Nephron progenitor cell (in vitro differentiated cells): Measurements from ENCODE around the gene ASNSD1.
"Not testable (repeated sequence)": the region's sequence is repeated elsewhere in the genome, so short reads cannot be mapped to it uniquely, and the experiment has no call there.

Experiments
- DNase-seq: peaks from one replicate; pipeline ENCODE4 v3.0.0; 2021
- H3K27ac Mint-ChIP-seq: 2 replicates; pipeline ENCODE4 v1.8.0; 2021; ENCODE audit warnings: mild to moderate bottlenecking, moderate library complexity, mixed read lengths
- H3K27me3 Mint-ChIP-seq: 2 replicates; pipeline ENCODE4 v1.8.0; 2021; ENCODE audit warnings: mild to moderate bottlenecking, low read depth, mixed read lengths; ENCODE audit not compliant: poor library complexity
- H3K36me3 Mint-ChIP-seq: 2 replicates; pipeline ENCODE4 v1.8.0; 2021; ENCODE audit warnings: low read depth, mixed read lengths
- H3K4me1 Mint-ChIP-seq: 2 replicates; pipeline ENCODE4 v1.8.0; 2021; ENCODE audit warnings: mixed read lengths
- H3K4me3 Mint-ChIP-seq: 2 replicates; pipeline ENCODE4 v1.8.0; 2021; ENCODE audit warnings: mild to moderate bottlenecking, moderate library complexity, mixed read lengths
- H3K9me3 Mint-ChIP-seq: 2 replicates; pipeline ENCODE4 v1.8.0; 2021; ENCODE audit warnings: mild to moderate bottlenecking, moderate library complexity, mixed read lengths
- CTCF ChIP-seq: fragments of 200-600 bp; sonication (generic); IDR thresholded peaks from 2 replicates; pipeline ENCODE4 v1.5.0; 2021; ENCODE audit warnings: antibody characterized with exemption

ASNSD1 gene

GRCh38 chr2:189648846-189649509 lies 12.3 kb upstream of the ASNSD1 start:
- Mint-ChIP-seq H3K27ac (no peak overlapping the region), H3K4me3 (no peak overlapping the region), H3K9me3 (peaks cover 28% of the 10 kb centered on the region), H3K36me3 (peaks cover 10% of the 10 kb centered on the region), H3K4me1 (no peaks in the 10 kb centered on the region), H3K27me3 (peaks cover 3% of the 10 kb centered on the region)
- no peak for TF ChIP-seq CTCF
- DNase-seq: no peak

- H3K9me3 Mint-ChIP-seq: peaks cover 36% of the 10 kb centered on the region
- H3K4me1 Mint-ChIP-seq: no peaks in the 10 kb centered on the region
- no peak overlapping the region for H3K27ac Mint-ChIP-seq
- no peak for DNase-seq
- TF ChIP-seq CTCF: no peak
- H3K36me3 Mint-ChIP-seq: peaks cover 15% of the 10 kb centered on the region
- no peak overlapping the region for H3K4me3 Mint-ChIP-seq
- H3K27me3 Mint-ChIP-seq: no peaks in the 10 kb centered on the region
Measured at GRCh38 chr2:189651284-189651683, 10.0 kb upstream of the ASNSD1 start.

GRCh38 chr2:189653464-189653863 lies 7.8 kb upstream of the ASNSD1 start:
- H3K27me3 Mint-ChIP-seq, H3K4me3 Mint-ChIP-seq, H3K4me1 Mint-ChIP-seq, H3K27ac Mint-ChIP-seq, DNase-seq: not testable (repeated sequence)
- Mint-ChIP-seq H3K36me3 (peaks cover 15% of the 10 kb centered on the region), H3K9me3 (peaks cover 36% of the 10 kb centered on the region)

- no peak overlapping the region for H3K27ac Mint-ChIP-seq
- no peak for DNase-seq
- H3K4me1 Mint-ChIP-seq: no peaks in the 10 kb centered on the region
- no peaks in the 10 kb centered on the region for H3K27me3 Mint-ChIP-seq
- TF ChIP-seq CTCF: no peak
- peaks cover 36% of the 10 kb centered on the region for H3K9me3 Mint-ChIP-seq
- peaks cover 15% of the 10 kb centered on the region for H3K36me3 Mint-ChIP-seq
- no peak overlapping the region for H3K4me3 Mint-ChIP-seq
Measured at GRCh38 chr2:189654641-189655040, 6.6 kb upstream of the ASNSD1 start.

GRCh38 chr2:189657867-189658266 lies 3.4 kb upstream of the ASNSD1 start:
- DNase-seq: no peak
- no peaks in the 10 kb centered on the region for H3K27me3 Mint-ChIP-seq
- no peaks in the 10 kb centered on the region for H3K4me1 Mint-ChIP-seq
- no peak overlapping the region for H3K4me3 Mint-ChIP-seq
- H3K27ac Mint-ChIP-seq: no peak overlapping the region
- peaks cover 5% of the 10 kb centered on the region for H3K36me3 Mint-ChIP-seq
- no peak for TF ChIP-seq CTCF
- H3K9me3 Mint-ChIP-seq: peaks cover 14% of the 10 kb centered on the region

GRCh38 chr2:189658306-189659212 lies 2.7 kb upstream of the ASNSD1 start:
- Mint-ChIP-seq H3K36me3 (peaks cover 7% of the 10 kb centered on the region), H3K4me3 (no peak overlapping the region), H3K27ac (no peak overlapping the region), H3K9me3 (peaks cover 9% of the 10 kb centered on the region), H3K4me1 (no peaks in the 10 kb centered on the region), H3K27me3 (no peaks in the 10 kb centered on the region)
- TF ChIP-seq CTCF: no peak
- DNase-seq: no peak
